KG1 (cell line): ENCODE measurements around the gene EEF2KMT.
"Not testable (repeated sequence)": the region's sequence is repeated elsewhere in the genome, so short reads cannot be mapped to it uniquely, and the experiment has no call there.

Source experiments
- DNase-seq: peaks from one replicate; lab custom pipeline; 2025; lab: John Stamatoyannopoulos, UW

Gene EEF2KMT

GRCh38 chr16:5070431-5071186 is 27.0 kb downstream of the EEF2KMT start:
- DNase-seq = no peak

GRCh38 chr16:5069854-5070253 is 27.7 kb downstream of the EEF2KMT start:
- DNase-seq = no peak

- no peak for DNase-seq
Measured at GRCh38 chr16:5069048-5069447, 28.5 kb downstream of the EEF2KMT start.

GRCh38 chr16:5066511-5066910 is 31.1 kb downstream of the EEF2KMT start:
- DNase-seq = no peak

GRCh38 chr16:5065813-5066212 is 31.8 kb downstream of the EEF2KMT start, which contains the start of gene C16orf89:
Gene C16orf89, minus strand, starts transcription at chr16:5065956. Its CDS starts 48 bp downstream, at chr16:5065908.
- no peak for DNase-seq

- DNase-seq = no peak
Measured at GRCh38 chr16:5065326-5065725, 32.3 kb downstream of the EEF2KMT start.

GRCh38 chr16:5064915-5065314 is 32.7 kb downstream of the EEF2KMT start:
- no peak for DNase-seq

- no peak for DNase-seq
Measured at GRCh38 chr16:5062790-5063765, 34.5 kb downstream of the EEF2KMT start.

GRCh38 chr16:5062051-5062450 is 35.5 kb downstream of the EEF2KMT start:
- DNase-seq = no peak

- no peak for DNase-seq
Measured at GRCh38 chr16:5060073-5060641, 37.4 kb downstream of the EEF2KMT start.

- no peak for DNase-seq
Measured at GRCh38 chr16:5059386-5060072, 38.1 kb downstream of the EEF2KMT start.

GRCh38 chr16:5058476-5058875 is 39.1 kb downstream of the EEF2KMT start:
- no peak for DNase-seq

GRCh38 chr16:5056352-5056751 is 41.2 kb downstream of the EEF2KMT start:
- DNase-seq = no peak

GRCh38 chr16:5054876-5055865 is 42.4 kb downstream of the EEF2KMT start:
- DNase-seq = no peak

GRCh38 chr16:5046914-5047313 is 50.7 kb downstream of the EEF2KMT start:
- no peak for DNase-seq

GRCh38 chr16:5045499-5046115 is 52.0 kb downstream of the EEF2KMT start:
- no peak for DNase-seq

- DNase-seq = not testable (repeated sequence)
Measured at GRCh38 chr16:5044581-5044980, 53.0 kb downstream of the EEF2KMT start.

- no peak for DNase-seq
Measured at GRCh38 chr16:5044011-5044540, 53.5 kb downstream of the EEF2KMT start.

GRCh38 chr16:5042574-5043171 is 54.9 kb downstream of the EEF2KMT start:
- no peak for DNase-seq
